Thyroid gland (tissue), 4 donors: Measurements from ENCODE around the gene RAB11FIP3.

ENCODE experiments used
- CTCF ChIP-seq, 6 experiments: fragments of 200-600 bp in 3 of 6; fragments of 450-650 bp in 3 of 6; sonication (generic) in 3 of 6; IDR thresholded peaks; one replicate each; pipeline ENCODE4 v1.5.1; 2016 to 2019; ENCODE audit warnings: antibody characterized with exemption in 6 of 6, mild to moderate bottlenecking in 2 of 6, inconsistent platforms in 1 of 6, moderate library complexity in 1 of 6
- POLR2A ChIP-seq, 2 donors: fragments of 450-650 bp; IDR thresholded peaks; one replicate each; pipeline ENCODE4 v1.6.1; 2017; ENCODE audit warnings: antibody characterized with exemption in 2 of 2, mild to moderate bottlenecking in 2 of 2, moderate library complexity in 1 of 2

- TF ChIP-seq CTCF (IDR thresholded peaks at IDR 0.05) (no peak), POLR2A (IDR thresholded peaks at IDR 0.05) (no peak)
These were observed 133.0 kb downstream of the RAB11FIP3 start for GRCh38 chr16:558298-559020.
